H9 (cell line): ENCODE data around the gene GLRX2. TPM values are rescaled to one million over a fixed set of nuclear protein-coding genes. Genes with fewer than 3 reads are reported as not detected.

Source experiments
- DNase-seq: peaks from one replicate; pipeline ENCODE4 v3.0.0-alpha.2; 2017
- H2AFZ ChIP-seq: one replicate; pipeline ENCODE4 v1.6.1; 2013; ENCODE audit warnings: mild to moderate bottlenecking, low read length, control low read depth, moderate library complexity
- H2AK5ac ChIP-seq: 2 replicates; pipeline ENCODE4 v1.6.1; 2013; ENCODE audit warnings: low read length, control low read depth, mixed read lengths; ENCODE audit not compliant: insufficient read length
- H2BK120ac ChIP-seq: one replicate; pipeline ENCODE4 v1.6.1; 2013; ENCODE audit warnings: low read depth, mild to moderate bottlenecking, low read length, control low read depth, inconsistent platforms; ENCODE audit not compliant: poor library complexity, severe bottlenecking
- H2BK12ac ChIP-seq: 2 replicates; pipeline ENCODE4 v1.6.1; 2013; ENCODE audit warnings: low read length, control low read depth, mixed read lengths, low read depth; ENCODE audit not compliant: insufficient read length
- H2BK15ac ChIP-seq: 2 replicates; pipeline ENCODE4 v1.6.1; 2013; ENCODE audit warnings: low read depth, low read length, control low read depth
- H2BK20ac ChIP-seq: one replicate; pipeline ENCODE4 v1.6.1; 2013; ENCODE audit warnings: low read depth, mild to moderate bottlenecking, low read length, control low read depth, inconsistent platforms; ENCODE audit not compliant: poor library complexity, severe bottlenecking
- H2BK5ac ChIP-seq: 2 replicates; pipeline ENCODE4 v1.6.1; 2013; ENCODE audit warnings: low read length, control low read depth, mixed read lengths; ENCODE audit not compliant: insufficient read length
- H3K14ac ChIP-seq: 2 replicates; pipeline ENCODE4 v1.6.1; 2013; ENCODE audit warnings: low read length, control low read depth; ENCODE audit not compliant: insufficient read depth
- H3K18ac ChIP-seq: 2 replicates; pipeline ENCODE4 v1.6.1; 2013; ENCODE audit warnings: low read depth, mild to moderate bottlenecking, mixed read lengths, low read length, control low read depth; ENCODE audit not compliant: insufficient read length
- H3K23ac ChIP-seq: 2 replicates; pipeline ENCODE4 v1.6.1; 2013; ENCODE audit warnings: low read length, control low read depth, mixed read lengths, low read depth; ENCODE audit not compliant: insufficient read length
- H3K23me2 ChIP-seq: 2 replicates; pipeline ENCODE4 v1.6.1; 2013; ENCODE audit warnings: low read depth, mild to moderate bottlenecking, mixed read lengths, low read length, control low read depth; ENCODE audit not compliant: insufficient read length, poor library complexity, severe bottlenecking
- H3K27ac ChIP-seq: 2 replicates; pipeline ENCODE4 v1.5.1; 2013; ENCODE audit warnings: low read length, control low read depth, mixed read lengths, low read depth; ENCODE audit not compliant: insufficient read length
- H3K27me3 ChIP-seq: 2 replicates; pipeline ENCODE4 v1.6.1; 2013; ENCODE audit warnings: low read length, control low read depth, inconsistent platforms; ENCODE audit not compliant: insufficient read depth
- H3K4ac ChIP-seq: 2 replicates; pipeline ENCODE4 v1.6.1; 2013; ENCODE audit warnings: low read depth, mild to moderate bottlenecking, control low read depth, inconsistent platforms, low read length, moderate library complexity
- H3K4me1 ChIP-seq: 2 replicates; pipeline ENCODE4 v1.6.1; 2013; ENCODE audit warnings: low read length, control low read depth, inconsistent platforms; ENCODE audit not compliant: insufficient read depth
- H3K4me2 ChIP-seq: 2 replicates; pipeline ENCODE4 v1.6.1; 2013; ENCODE audit warnings: low read length, control low read depth, mixed read lengths; ENCODE audit not compliant: insufficient read length, insufficient read depth
- H3K56ac ChIP-seq: 2 replicates; pipeline ENCODE4 v1.6.1; 2013; ENCODE audit warnings: low read depth, mild to moderate bottlenecking, mixed read lengths, low read length, control low read depth; ENCODE audit not compliant: insufficient read length
- H3K79me1 ChIP-seq: 2 replicates; pipeline ENCODE4 v1.6.1; 2013; ENCODE audit warnings: low read depth, mild to moderate bottlenecking, moderate library complexity, low read length, control low read depth, inconsistent platforms; ENCODE audit not compliant: insufficient read depth, poor library complexity, severe bottlenecking
- H3K79me2 ChIP-seq: 2 replicates; pipeline ENCODE4 v1.6.1; 2013; ENCODE audit warnings: low read length, control low read depth, inconsistent platforms; ENCODE audit not compliant: insufficient read depth
- H3K9ac ChIP-seq: 2 replicates; pipeline ENCODE4 v1.6.1; 2013; ENCODE audit warnings: low read length, control low read depth, mixed read lengths; ENCODE audit not compliant: insufficient read length; ENCODE audit errors: extremely low read depth
- H3K9me3 ChIP-seq: one replicate; pipeline ENCODE4 v1.6.1; 2013; ENCODE audit warnings: low read depth, low read length, inconsistent platforms; ENCODE audit not compliant: control insufficient read depth
- H3T11ph ChIP-seq: one replicate; pipeline ENCODE4 v1.6.1; 2013; ENCODE audit warnings: mild to moderate bottlenecking, low read length, control low read depth, inconsistent platforms
- H4K20me1 ChIP-seq: one replicate; pipeline ENCODE4 v1.6.1; 2013; ENCODE audit not compliant: control insufficient read depth, insufficient read length, insufficient read depth
- H4K5ac ChIP-seq: 2 replicates; pipeline ENCODE4 v1.6.1; 2013; ENCODE audit warnings: low read depth, mild to moderate bottlenecking, mixed read lengths, low read length, control low read depth; ENCODE audit not compliant: insufficient read length
- H4K8ac ChIP-seq: replicated peaks from 2 replicates; pipeline ENCODE4 v1.6.1; 2013; ENCODE audit warnings: low read length, control low read depth, mixed read lengths, low read depth; ENCODE audit not compliant: insufficient read length
- H4K91ac ChIP-seq: 2 replicates; pipeline ENCODE4 v1.6.1; 2013; ENCODE audit warnings: low read depth, mild to moderate bottlenecking, moderate library complexity, mixed read lengths, low read length, control low read depth; ENCODE audit not compliant: insufficient read length
- H3K27ac Mint-ChIP-seq, 3 experiments: 2 replicates in 2 of 3; 3 replicates in 1 of 3; pipeline ENCODE4 v1.8.0; 2020 to 2021; ENCODE audit warnings: mixed read lengths in 3 of 3, mild to moderate bottlenecking in 1 of 3, moderate library complexity in 1 of 3
- H3K27me3 Mint-ChIP-seq: 2 replicates; pipeline ENCODE4 v1.8.0; 2021; ENCODE audit warnings: low read depth, mild to moderate bottlenecking, moderate library complexity, mixed read lengths
- H3K36me3 Mint-ChIP-seq, 3 experiments: 2 replicates in 2 of 3; 3 replicates in 1 of 3; pipeline ENCODE4 v1.8.0; 2020 to 2021; ENCODE audit warnings: low read depth in 3 of 3, mixed read lengths in 3 of 3; ENCODE audit not compliant: insufficient read depth in 1 of 3
- H3K4me1 Mint-ChIP-seq, 2 experiments: 2 replicates each; pipeline ENCODE4 v1.8.0; 2020; ENCODE audit warnings: mixed read lengths in 2 of 2
- H3K4me3 Mint-ChIP-seq, 2 experiments: 2 replicates in 1 of 2; 3 replicates in 1 of 2; pipeline ENCODE4 v1.8.0; 2020 to 2021; ENCODE audit warnings: mild to moderate bottlenecking in 2 of 2, mixed read lengths in 2 of 2, moderate library complexity in 1 of 2
- H3K9me3 Mint-ChIP-seq, 2 experiments: 2 replicates in 1 of 2; 3 replicates in 1 of 2; pipeline ENCODE4 v1.8.0; 2020; ENCODE audit warnings: mild to moderate bottlenecking in 2 of 2, mixed read lengths in 2 of 2, moderate library complexity in 1 of 2
- WGBS: extraction: QIAGEN DNeasy Blood & Tissue Kit; methylation state at CpG from one replicate; pipeline ENCODE4 v1.1.7; 2013; ENCODE audit warnings: missing lambda C conversion rate, low lambda C conversion rate, mixed read lengths; ENCODE audit not compliant: insufficient read length; ENCODE audit errors: extremely low coverage; 5-methylcytosine and 5-hydroxymethylcytosine counted together
- total RNA-seq: library from RNA; stranded (reverse); gene quantifications from 2 replicates; pipeline ENCODE4 v1.2.1, GENCODE V29; 2021
- TF ChIP-seq, protein P1 (sequence below): fragments of 200-600 bp; sonication (generic); conservative IDR thresholded peaks from 3 replicates; pipeline ENCODE4 v1.8.0; 2021; ENCODE audit warnings: antibody characterized with exemption, mild to moderate bottlenecking

GLRX2 gene
- total RNA-seq, 1 experiment from 2014 or later = 10.1 TPM

DNA sequence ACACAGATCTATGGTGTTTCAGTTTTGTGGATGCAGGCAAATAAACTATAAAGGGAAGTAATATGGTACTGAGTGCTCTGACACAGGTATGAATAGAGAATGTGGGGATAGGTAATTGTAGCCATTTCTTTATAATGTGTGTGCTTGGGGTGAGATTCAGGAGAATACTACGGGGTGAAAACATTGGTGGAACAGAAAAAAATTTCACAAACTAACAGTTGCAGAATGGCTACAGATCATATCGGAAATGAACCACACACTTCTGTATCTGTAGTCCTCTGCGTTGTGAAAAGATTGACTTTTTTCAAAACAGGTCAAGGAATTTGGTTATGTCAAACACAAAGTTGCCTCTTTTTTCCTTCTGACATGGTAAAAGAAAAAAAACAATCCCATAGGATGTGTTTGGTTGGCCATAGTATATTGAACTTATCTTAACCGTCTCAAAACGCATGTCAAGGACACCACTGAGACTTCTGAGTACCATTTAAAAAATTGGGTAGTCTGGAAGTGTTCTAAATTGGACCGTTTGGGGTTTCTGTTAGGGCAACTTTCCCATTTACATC is 15.5 kb upstream of the GLRX2 start:
- Histone ChIP-seq H3K4me2 (peak overlapping the region; percentile 73), H3K9ac (no peak overlapping the region), H3K4me1 (no peaks in the 10 kb centered on the region; the same call in 1 of the 2 replicates), H3K56ac (no peak overlapping the region), H3K79me2 (peaks cover 16% of the 10 kb centered on the region; the same call in 1 of the 2 replicates), H3K27me3 (no peaks in the 10 kb centered on the region), H3K23ac (no peak overlapping the region), H2BK20ac (no peak overlapping the region), H2AK5ac (no peak overlapping the region), H2BK15ac (no peak overlapping the region), H3K14ac (no peak overlapping the region), H3T11ph (no peak overlapping the region), H4K20me1 (no peaks in the 10 kb centered on the region), H3K4ac (no peak overlapping the region), H3K9me3 (no peaks in the 10 kb centered on the region), H2BK5ac (no peak overlapping the region), H3K23me2 (no peaks in the 10 kb centered on the region), H3K18ac (no peak overlapping the region), H4K91ac (no peak overlapping the region), H2AFZ (no peak overlapping the region), H2BK12ac (no peak overlapping the region), H3K27ac (no peak overlapping the region), H4K5ac (no peak overlapping the region), H4K8ac (no peak overlapping the region), H2BK120ac (no peak overlapping the region), H3K79me1 (no peaks in the 10 kb centered on the region)
- Mint-ChIP-seq H3K4me1 (peaks cover 14 to 15% of the 10 kb centered on the region in 2 experiments), H3K9me3 (no peaks in the 10 kb centered on the region), H3K27me3 (peaks cover 11% of the 10 kb centered on the region), H3K4me3 (peak overlapping the region; percentile 84 to 95), H3K27ac (no peak overlapping the region), H3K36me3 (peaks cover 3 to 10% (median 10%) of the 10 kb centered on the region in 3 experiments; a peak in 5 of 7 replicates)
- DNase-seq = no peak
- WGBS = no CpG with 5 or more reads among the region's 6 CpGs
- TF ChIP-seq, protein P1, sequence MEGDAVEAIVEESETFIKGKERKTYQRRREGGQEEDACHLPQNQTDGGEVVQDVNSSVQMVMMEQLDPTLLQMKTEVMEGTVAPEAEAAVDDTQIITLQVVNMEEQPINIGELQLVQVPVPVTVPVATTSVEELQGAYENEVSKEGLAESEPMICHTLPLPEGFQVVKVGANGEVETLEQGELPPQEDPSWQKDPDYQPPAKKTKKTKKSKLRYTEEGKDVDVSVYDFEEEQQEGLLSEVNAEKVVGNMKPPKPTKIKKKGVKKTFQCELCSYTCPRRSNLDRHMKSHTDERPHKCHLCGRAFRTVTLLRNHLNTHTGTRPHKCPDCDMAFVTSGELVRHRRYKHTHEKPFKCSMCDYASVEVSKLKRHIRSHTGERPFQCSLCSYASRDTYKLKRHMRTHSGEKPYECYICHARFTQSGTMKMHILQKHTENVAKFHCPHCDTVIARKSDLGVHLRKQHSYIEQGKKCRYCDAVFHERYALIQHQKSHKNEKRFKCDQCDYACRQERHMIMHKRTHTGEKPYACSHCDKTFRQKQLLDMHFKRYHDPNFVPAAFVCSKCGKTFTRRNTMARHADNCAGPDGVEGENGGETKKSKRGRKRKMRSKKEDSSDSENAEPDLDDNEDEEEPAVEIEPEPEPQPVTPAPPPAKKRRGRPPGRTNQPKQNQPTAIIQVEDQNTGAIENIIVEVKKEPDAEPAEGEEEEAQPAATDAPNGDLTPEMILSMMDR = no peak
